ENCODE measurements around the gene ST8SIA5.

ST8SIA5 gene

DNA sequence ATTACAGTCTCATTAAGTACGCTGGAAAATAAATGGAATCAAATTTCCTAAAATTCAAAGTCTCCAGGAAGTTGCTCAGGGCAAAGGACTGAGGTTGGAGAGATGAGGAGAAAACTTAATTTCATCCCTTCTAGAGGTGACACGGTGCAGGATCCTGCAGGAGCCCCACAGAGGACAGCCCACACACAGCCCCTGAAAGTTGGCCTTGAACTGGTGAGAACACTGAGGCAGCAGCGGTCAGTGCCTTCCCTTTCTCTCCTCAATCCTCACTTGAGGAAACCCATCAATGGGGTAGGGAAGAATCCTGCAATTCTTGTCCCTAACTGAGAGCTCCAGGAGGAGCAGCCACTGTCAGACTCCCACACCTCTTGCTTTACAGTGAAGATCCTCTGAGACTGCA lies 137.3 kb downstream of the ST8SIA5 start:
- DNase-seq = no peak
- ATAC-seq (ENCODE audit: insufficient read depth, low read depth) = no peak

More for the DNA sequence above, 137.3 kb downstream of the ST8SIA5 start:
- H3K9me3 ChIP-seq (ENCODE audit: insufficient read depth, low read length, severe bottlenecking) = no peaks in the 10 kb centered on the region
- H3K4me2 ChIP-seq (ENCODE audit: insufficient read depth, low read length) = no peak overlapping the region
- peaks cover 50% of the 10 kb centered on the region for H3K4me1 ChIP-seq (ENCODE audit: insufficient read depth, low read length)
- no peak overlapping the region for H2AFZ ChIP-seq (ENCODE audit: low read depth, low read length)
- H3K79me2 ChIP-seq (ENCODE audit: insufficient read depth, low read length) = no peaks in the 10 kb centered on the region
- H3K4me3 ChIP-seq (ENCODE audit: low read depth in 1 of 2, low read length in 2 of 2) = no peak overlapping the region
- H4K20me1 ChIP-seq (ENCODE audit: insufficient read depth, low read length) = no peaks in the 10 kb centered on the region
- TF ChIP-seq, protein P1, sequence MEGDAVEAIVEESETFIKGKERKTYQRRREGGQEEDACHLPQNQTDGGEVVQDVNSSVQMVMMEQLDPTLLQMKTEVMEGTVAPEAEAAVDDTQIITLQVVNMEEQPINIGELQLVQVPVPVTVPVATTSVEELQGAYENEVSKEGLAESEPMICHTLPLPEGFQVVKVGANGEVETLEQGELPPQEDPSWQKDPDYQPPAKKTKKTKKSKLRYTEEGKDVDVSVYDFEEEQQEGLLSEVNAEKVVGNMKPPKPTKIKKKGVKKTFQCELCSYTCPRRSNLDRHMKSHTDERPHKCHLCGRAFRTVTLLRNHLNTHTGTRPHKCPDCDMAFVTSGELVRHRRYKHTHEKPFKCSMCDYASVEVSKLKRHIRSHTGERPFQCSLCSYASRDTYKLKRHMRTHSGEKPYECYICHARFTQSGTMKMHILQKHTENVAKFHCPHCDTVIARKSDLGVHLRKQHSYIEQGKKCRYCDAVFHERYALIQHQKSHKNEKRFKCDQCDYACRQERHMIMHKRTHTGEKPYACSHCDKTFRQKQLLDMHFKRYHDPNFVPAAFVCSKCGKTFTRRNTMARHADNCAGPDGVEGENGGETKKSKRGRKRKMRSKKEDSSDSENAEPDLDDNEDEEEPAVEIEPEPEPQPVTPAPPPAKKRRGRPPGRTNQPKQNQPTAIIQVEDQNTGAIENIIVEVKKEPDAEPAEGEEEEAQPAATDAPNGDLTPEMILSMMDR (IDR thresholded peaks at IDR 0.05; ENCODE audit: borderline replicate concordance, extremely low read depth, low read length, poor library complexity, severe bottlenecking) = no peak
- no peak for TF ChIP-seq EZH2 (IDR thresholded peaks at IDR 0.05; ENCODE audit: borderline replicate concordance, low read depth, low read length, severe bottlenecking)
- H3K27me3 ChIP-seq (ENCODE audit: insufficient read depth, low read length, poor library complexity) = no peaks in the 10 kb centered on the region
- no peak overlapping the region for H3K27ac ChIP-seq (ENCODE audit: low read length)
- H3K36me3 ChIP-seq (ENCODE audit: insufficient read depth, low read length) = no peaks in the 10 kb centered on the region
- no peak overlapping the region for H3K9ac ChIP-seq (ENCODE audit: low read depth, low read length)
